GM19099 (cell line): ENCODE data around the gene SYP.

Source experiments
- POLR2A ChIP-seq: IDR thresholded peaks from 3 replicates; pipeline ENCODE4 v1.6.1; 2011; ENCODE audit warnings: low read depth; ENCODE audit not compliant: insufficient read length; ENCODE audit errors: extremely low read depth

The SYP gene

DNA sequence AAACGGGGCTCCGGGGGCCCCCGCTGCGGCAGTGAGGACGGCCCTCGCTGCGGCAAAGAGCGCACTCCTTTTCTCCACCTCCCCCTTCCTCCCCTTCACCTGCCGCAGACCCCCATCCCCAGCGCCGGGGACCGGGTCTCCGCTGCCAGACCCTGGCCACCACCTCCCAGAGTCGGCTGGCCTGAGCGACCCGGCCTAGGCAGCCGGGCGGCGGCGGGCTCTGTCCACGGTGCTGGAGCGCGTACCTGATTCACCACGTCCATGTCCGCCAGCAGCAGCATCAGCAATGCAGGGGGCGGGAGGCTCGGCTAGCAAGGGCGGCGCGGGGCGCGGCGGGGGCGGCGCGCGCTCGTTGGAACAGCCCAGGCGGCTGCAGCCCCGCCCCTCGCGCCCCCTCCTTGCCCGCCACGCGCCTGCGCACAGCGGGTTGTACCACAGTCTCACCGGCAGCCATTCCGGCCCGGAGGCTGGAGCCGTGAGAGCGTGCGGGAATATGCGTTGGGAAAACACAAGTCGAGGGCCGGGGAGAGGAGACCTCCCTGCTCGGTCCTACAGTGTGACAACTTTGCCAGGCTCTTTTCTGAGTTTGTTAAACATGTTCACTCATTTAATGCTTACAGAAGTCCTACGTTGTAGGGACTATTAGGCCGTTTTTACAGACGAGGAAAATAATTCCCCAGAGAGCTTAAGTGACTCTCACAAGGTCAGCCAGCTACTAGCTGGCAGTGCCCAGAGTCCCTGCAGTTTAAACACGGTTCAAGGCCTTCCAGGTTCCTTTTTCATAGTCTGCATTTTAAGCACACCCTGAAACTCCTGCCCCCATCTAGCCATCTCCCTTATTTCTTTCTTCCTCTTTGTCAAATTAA lies at the start of gene SYP:
TSS of gene SYP (minus strand) at position 288 of the 866 bp plus-strand sequence. CDS start at position 281, 7 bp downstream.
- TF ChIP-seq POLR2A = peak; percentile 82

DNA sequence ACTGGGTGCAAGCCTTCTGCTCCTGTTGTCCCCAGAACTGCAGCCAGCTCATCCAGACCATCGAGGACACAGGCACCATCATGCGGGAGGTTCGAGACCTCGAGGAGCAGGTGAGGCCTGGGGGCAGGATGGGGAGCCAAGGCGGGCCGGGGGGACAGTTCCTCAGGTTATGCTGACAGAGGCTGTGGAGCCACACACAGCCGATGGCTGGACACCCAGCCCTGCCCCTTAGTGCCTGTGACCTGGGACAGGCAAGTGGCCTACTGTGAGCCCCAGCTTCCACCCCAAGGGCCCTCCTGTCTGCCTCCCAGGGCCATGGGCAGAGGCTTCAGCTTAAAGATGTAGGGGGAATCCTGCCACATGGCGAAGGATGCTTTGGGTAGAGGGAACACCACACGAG lies 49.6 kb upstream of the SYP start:
- TF ChIP-seq POLR2A = no peak

DNA sequence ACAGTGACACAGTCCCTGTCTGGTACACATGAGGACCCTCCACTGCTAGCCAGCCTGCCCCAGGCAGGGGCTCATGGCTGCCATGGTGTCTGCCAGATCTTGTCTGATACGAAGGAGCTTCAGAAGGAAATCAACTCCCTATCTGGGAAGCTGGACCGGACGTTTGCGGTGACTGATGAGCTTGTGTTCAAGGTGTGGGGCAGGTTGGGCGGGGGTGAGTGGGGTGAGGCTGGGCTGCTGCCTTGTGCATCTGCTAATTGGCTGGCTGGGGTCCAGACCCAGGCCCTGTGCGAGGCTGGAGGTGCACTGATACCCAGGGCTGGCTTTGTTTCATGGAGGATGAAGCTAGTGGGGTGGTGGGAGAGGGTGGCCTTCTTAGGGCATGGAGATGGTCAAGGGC lies 49.1 kb upstream of the SYP start:
- no peak for TF ChIP-seq POLR2A

DNA sequence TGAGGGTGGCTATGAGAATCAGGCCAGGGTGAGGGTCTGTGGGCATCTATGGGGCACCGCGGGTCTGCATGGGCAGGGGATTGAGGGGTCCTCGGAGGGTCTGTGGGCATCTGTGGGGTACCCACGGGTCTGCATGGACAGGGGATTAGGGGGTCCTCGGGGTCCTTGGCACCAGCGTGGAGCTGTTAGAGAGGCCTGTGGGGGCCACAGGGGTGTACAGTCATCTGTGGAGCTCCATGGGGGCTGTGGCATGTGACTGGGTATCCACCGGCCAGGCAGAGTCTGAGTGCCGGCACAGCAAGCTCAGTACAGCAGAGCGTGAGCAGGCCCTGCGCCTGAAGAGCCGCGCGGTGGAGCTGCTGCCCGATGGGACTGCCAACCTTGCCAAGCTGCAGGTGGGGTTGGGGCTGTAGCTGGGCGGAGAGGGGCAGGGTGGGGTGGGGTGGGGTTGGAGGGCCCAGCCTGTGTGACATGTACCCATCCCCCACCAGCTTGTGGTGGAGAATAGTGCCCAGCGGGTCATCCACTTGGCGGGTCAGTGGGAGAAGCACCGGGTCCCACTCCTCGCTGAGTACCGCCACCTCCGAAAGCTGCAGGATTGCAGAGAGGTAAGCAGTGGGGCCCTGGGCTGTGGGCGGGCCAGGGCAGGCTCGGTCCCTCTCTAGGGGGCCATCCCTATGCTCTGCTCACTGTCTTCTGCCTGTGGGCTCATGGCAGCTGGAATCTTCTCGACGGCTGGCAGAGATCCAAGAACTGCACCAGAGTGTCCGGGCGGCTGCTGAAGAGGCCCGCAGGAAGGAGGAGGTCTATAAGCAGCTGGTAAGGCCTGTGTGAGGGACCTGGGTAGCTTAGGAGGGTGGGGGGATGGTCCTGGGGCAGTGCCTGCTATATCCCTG lies 48.2 kb upstream of the SYP start:
- TF ChIP-seq POLR2A = no peak

DNA sequence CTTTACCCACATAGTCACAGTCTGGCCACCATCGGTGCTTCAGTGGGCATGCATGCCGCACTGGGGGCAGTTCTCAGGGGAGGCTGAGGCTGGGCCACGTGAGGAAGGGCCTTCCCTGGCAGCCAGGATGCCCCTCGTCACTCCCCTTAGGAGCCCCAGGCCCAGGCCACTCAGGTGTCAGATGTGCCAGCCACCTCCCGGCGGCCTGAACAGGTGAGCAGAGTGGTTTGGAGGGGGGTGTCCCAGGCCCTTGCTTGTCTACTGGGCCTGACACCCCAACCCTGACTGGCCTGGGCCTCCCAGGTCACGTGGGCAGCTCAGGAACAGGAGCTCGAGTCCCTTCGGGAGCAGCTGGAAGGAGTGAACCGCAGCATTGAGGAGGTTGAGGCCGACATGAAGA lies 47.4 kb upstream of the SYP start:
- TF ChIP-seq POLR2A = no peak

DNA sequence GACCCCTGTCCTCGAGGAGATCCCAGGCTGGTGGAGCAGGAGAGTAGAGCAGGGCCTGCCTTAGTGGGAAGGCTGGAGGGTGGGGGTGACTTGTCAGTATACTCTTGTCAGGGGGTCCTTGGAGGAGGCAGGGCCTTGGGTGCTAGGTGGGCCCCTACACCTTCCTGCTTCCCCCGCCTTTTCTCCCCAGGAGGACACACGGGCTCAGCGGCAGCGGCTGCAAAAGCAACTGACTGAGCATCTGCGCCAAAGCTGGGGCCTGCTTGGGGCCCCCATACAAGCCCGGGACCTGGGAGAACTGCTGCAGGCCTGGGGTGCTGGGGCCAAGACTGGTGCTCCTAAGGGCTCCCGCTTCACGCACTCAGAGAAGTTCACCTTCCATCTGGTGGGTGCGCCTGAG lies 46.5 kb upstream of the SYP start:
- no peak for TF ChIP-seq POLR2A

DNA sequence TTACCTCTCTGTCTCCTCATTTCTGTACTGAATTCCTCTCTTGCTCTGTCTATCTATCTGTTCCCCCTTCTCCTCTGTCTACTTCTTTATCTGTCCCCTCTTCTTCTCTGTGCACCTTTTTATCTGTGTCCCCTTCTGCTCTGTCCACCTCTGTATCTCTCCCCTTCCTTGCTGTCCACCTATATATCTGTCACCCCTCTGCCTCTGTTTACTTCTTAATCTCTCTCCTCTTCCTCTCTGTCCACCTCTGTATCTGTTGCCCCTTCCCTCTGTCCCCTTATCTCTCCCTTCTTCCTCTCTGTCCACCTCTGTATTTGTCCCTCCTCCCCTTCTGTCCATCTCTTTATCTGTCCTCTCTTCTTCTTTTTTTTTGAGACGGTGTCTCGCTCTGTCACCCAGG lies 44.2 kb upstream of the SYP start:
- TF ChIP-seq POLR2A = no peak

DNA sequence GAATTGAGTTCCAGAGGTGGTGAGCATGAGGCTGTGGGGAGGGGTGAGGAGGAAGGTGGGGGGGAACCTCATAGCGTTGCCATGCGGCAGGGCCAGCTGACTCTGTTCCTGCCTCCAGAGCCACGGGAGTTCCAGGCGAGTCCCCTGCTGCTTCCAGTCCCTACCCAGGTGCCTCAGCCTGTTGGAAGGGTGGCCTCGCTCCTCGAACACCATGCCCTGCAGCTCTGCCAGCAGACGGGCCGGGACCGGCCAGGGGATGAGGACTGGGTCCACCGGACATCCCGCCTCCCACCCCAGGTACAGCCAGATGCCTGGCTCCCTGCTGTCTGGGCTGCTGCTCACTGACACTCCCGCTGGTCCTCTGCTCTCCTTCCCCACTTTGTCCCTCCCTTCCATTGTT lies 43.2 kb upstream of the SYP start:
- TF ChIP-seq POLR2A = no peak

DNA sequence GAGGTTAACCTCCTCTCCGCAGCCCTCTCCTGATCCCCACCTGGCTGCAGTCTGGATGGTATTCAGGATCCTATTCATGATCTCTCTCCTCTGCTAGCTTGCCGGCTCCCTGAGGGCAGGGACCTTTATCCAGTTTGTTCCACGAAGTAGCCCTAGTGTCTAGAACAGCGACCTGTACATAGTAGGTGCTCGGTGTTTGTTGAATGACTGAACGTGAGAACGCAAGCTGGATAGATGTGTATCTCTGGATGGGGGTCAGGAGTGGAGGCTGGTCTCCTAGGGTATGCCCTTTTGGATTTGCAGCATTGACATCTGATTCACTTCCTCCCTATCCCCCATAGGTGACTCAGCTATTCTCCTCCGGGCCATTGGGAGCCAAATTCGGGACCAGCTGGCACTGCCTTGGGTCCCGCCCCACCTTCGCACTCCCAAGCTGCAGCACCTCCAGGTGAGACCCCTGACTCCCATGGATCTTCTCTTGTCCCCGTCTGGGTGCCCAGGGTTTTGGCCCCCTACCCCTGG lies 42.6 kb upstream of the SYP start:
- no peak for TF ChIP-seq POLR2A

DNA sequence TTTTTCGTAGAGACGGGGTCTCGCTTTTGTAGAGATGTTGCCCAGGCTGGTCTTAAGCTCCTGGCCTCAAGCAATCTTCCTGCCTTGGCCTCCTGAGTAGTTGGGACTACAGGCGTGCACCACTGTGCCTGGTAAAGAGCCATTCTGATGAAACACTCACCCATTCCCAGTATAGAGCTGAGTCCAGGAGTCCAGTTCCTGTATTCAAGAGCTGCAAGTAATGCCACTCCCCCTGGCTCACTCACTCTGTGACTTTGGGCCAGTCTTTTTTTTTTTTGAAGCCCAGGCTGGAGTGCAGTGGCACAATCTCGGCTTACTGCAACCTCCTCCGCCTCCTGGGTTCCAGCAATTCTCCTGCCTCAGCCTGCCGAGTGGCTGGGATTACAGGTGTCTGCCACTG lies 38.7 kb upstream of the SYP start:
- TF ChIP-seq POLR2A = no peak

DNA sequence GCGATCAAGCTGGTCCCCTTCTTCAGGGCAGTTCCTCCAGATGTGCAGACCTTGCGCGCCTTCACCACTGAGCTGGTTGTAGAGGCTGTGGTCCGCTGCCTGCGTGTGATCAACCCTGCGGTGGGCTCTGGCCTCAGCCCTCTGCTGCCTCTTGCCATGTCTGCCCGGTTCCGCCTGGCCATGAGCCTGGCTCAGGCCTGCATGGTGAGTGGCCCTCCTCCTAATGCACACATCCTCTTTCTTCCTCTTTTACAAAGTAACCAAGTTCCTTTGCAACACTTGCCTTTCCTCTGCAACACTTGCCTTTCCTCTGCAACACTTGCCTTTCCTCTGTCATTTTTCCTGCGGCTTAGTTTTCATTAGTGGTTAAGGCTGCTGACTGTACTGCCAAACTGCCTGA lies 37.1 kb upstream of the SYP start:
- TF ChIP-seq POLR2A = no peak

DNA sequence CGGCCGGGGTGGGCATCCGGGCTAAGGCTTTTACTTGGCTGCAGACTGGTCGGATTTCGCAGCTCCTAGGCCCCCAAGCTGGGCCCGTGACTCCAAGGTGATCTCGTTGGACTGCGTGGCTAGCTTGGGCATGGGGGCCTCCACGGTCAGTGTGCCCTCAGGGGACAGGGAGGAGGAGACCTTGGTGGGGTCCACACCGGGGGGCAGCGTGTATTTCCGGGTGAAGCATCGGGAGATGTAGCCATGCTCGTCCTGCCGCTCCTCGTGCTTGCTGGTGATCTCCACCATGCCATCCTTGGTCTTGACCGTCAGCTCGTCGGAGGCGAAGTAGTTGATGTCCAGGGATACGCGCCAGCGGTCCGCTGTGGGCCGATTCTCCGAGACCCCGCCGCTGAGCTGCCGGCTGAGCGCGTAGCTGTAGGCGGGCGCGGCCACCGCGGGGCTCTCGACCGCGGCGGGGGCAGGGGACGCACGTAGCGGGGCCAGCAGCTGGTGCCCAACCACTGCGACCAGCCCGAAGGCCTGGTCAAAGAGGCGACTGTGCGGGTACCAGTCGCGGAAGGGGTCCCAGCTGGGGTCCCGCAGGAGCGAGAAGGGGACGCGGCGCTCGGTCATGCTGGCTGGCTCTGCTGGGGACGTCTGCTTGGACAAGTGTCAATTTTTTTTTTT lies 34.0 kb upstream of the SYP start:
- no peak for TF ChIP-seq POLR2A

DNA sequence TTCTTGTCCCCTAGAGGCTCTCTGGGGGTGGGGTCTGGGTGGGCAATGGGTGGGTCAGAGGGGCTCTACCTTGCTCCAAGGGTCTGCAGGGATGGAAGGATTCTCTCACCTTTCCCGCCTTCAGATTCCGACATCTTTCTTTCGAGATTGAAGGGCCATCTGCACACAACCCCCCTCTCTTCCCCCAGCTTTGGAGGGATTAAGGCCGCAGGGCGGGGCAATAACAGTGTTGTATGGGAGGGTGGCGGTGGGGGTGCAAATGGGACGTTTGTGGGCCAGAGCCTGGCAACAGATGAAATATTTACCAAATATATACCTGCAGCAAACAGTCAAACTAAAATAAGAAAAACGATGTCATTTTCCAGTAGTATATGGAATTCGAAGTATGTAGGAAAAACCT lies 33.2 kb upstream of the SYP start, which contains the start of gene CACNA1F:
TSS of gene CACNA1F (minus strand) at position 165 of the 400 bp plus-strand sequence. CDS start at position 134, 31 bp downstream.
- TF ChIP-seq POLR2A = no peak

DNA sequence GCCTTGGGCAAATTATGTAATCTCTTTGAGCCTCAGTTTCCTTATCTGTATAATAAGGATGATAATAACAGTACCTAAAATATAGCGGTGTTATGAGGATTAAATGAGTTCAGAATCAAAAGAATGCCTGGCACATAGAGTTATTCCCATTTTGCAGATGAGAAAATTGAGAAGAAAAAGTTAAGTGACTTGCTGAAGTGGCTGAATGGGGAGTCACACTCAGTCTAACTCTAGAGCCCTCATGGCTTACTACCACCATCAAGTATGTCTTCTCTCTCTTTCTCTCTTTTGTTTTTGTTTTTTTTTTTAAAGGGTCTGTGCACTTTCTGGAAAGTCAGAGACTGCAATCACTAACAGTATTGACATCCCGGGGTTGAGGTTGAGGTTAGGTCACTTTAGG lies 32.5 kb upstream of the SYP start:
- TF ChIP-seq POLR2A = no peak

DNA sequence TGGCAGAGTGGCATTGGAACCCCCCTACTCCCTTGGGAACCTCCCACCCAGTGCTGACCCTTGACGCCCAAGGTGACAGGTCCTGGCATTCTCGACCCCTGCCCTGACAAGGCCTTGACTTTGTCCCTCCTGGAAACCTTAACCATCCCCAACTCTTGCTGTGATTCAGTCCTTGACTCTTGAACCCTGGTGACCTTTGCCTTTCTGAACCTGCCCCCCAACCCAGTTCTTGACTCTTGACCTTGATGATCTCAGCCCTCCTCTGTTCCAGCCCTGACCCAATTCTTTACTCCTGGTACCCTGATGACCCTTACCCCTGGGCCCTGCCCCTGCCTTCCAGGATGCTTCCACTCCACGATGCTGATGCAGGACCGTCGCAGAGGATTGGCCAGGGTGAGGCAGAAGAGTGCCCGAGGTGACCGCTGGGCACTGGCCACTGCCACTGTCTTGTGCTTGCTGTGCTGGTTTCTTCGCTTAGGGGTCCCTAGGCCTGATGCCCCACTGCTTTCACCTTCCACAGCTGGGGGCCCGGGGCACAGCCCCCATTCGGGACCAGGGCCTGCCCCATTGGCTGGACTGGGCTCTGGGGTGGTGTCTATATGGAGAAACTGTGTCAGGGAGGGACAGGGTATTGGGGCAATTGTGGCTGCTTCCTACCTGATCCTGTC lies 31.5 kb upstream of the SYP start:
- no peak for TF ChIP-seq POLR2A
